Measurements from ENCODE around the gene RBMS1.

DNA sequence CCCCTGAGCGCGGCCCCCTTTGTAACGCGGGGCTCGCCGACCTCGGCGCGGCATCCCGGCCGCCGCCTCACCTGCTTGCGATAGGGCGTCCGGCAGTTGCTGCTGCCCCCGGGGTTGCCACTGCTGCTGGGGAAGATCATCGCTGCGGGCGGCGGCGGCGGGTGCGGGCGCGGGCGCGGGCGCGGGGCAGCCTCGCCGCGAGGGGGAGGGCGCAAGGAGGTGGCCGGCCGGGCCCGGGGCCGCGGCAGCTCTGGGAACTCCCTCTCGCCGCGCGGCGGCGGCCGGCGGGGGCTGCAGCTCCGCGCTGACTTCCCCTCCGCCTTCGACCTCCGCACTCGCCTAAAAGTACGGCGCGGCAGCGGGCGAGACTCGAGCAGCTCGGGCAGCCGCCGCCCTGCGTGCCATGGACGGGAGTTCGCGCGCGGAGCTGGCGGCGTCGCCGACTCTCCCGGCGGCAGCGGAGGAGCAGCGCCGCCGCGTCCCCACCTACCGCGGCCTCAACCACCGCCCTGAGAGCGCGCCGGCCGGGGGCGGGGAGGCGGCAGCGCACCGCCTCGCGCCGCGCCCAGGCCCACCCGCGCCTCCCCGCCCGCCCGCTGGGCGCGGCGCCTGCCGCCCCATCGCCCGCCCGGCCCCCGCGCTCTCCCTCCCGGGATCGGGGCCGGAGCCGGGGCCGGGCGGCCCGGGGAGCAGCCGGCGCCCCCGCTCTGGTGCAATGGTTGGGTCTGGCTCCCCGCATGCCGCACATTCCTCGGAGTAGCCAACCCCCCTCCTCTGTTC is 86.0 kb downstream of the RBMS1 start:
- TF ChIP-seq, protein P1, sequence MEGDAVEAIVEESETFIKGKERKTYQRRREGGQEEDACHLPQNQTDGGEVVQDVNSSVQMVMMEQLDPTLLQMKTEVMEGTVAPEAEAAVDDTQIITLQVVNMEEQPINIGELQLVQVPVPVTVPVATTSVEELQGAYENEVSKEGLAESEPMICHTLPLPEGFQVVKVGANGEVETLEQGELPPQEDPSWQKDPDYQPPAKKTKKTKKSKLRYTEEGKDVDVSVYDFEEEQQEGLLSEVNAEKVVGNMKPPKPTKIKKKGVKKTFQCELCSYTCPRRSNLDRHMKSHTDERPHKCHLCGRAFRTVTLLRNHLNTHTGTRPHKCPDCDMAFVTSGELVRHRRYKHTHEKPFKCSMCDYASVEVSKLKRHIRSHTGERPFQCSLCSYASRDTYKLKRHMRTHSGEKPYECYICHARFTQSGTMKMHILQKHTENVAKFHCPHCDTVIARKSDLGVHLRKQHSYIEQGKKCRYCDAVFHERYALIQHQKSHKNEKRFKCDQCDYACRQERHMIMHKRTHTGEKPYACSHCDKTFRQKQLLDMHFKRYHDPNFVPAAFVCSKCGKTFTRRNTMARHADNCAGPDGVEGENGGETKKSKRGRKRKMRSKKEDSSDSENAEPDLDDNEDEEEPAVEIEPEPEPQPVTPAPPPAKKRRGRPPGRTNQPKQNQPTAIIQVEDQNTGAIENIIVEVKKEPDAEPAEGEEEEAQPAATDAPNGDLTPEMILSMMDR (IDR thresholded peaks at IDR 0.05; ENCODE audit: low read depth, low read length) = no peak
- TF ChIP-seq EZH2phosphoT487 (IDR thresholded peaks at IDR 0.05; ENCODE audit: low read depth) = no peak

Data from OCI-LY3 (cell line).